HepG2 (cell line): Measurements from ENCODE around the gene DHRS13. TPM values are rescaled to one million over a fixed set of nuclear protein-coding genes. Genes with fewer than 3 reads are reported as not detected.

Source experiments
- ELF4 ChIP-seq: sonication (generic); formaldehyde crosslinking; IDR thresholded peaks from 2 replicates; pipeline ENCODE4 v1.5.0; 2020; ENCODE audit warnings: missing genetic modification reagents, mild to moderate bottlenecking, moderate library complexity, borderline replicate concordance
- GPN1 ChIP-seq: sonication (generic); formaldehyde crosslinking; IDR thresholded peaks from 2 replicates; pipeline ENCODE4 v1.5.1; 2020; ENCODE audit warnings: missing genetic modification reagents, borderline replicate concordance
- KAT2B ChIP-seq: fragments of 150-350 bp; IDR thresholded peaks from 2 replicates; pipeline ENCODE4 v1.6.1; 2014; ENCODE audit warnings: low read depth, low read length, borderline replicate concordance
- MIXL1 ChIP-seq: IDR thresholded peaks from 2 replicates; pipeline ENCODE4 v1.6.1; 2016
- RARG ChIP-seq: sonication (generic); formaldehyde crosslinking; IDR thresholded peaks from 2 replicates; pipeline ENCODE4 v1.4.0; 2020; ENCODE audit warnings: low read depth, mild to moderate bottlenecking, missing genetic modification reagents
- REL ChIP-seq: sonication (generic); formaldehyde crosslinking; conservative IDR thresholded peaks from 2 replicates; pipeline ENCODE4 v1.8.0; 2022; ENCODE audit warnings: mild to moderate bottlenecking, missing genetic modification reagents, moderate library complexity
- SALL1 ChIP-seq: sonication (generic); formaldehyde crosslinking; IDR thresholded peaks from 2 replicates; pipeline ENCODE4 v1.8.0; 2022; ENCODE audit warnings: mild to moderate bottlenecking, missing genetic modification reagents
- SP4 ChIP-seq: sonication (generic); formaldehyde crosslinking; IDR thresholded peaks from 2 replicates; pipeline ENCODE4 v1.8.1; 2023; ENCODE audit warnings: mild to moderate bottlenecking, missing genetic modification reagents
- SP5 ChIP-seq: IDR thresholded peaks from 2 replicates; pipeline ENCODE4 v1.6.1; 2016; ENCODE audit warnings: low read depth, borderline replicate concordance
- SRY ChIP-seq: sonication (generic); formaldehyde crosslinking; IDR thresholded peaks from 2 replicates; pipeline ENCODE4 v1.8.0; 2022; ENCODE audit warnings: mild to moderate bottlenecking, missing genetic modification reagents
- ZFX ChIP-seq: sonication (generic); formaldehyde crosslinking; IDR thresholded peaks from 2 replicates; pipeline ENCODE4 v1.4.0; 2020; ENCODE audit warnings: mild to moderate bottlenecking, low read depth, missing genetic modification reagents, moderate library complexity
- ZNF292 ChIP-seq: sonication (generic); formaldehyde crosslinking; IDR thresholded peaks from 2 replicates; pipeline ENCODE4 v1.8.1; 2022; ENCODE audit warnings: mild to moderate bottlenecking, low read depth, missing genetic modification reagents, borderline replicate concordance
- polyA plus RNA-seq, 8 experiments: library from polyadenylated mRNA; depleted of rRNA in 3 of 8; stranded (reverse) in 7 of 8; unstranded in 1 of 8; fragments of >200 nt; fragmentation: Illumina TruSeq in 4 of 8; extraction: Trizol in 4 of 8; gene quantifications; 2 replicates each; pipeline versions ENCODE4 v1.2.1 to v1.2.3, GENCODE V29; 2011 to 2016; ENCODE audit warnings: low read depth in 4 of 8, missing spikeins in 1 of 8, mixed read lengths in 1 of 8; ENCODE audit not compliant: insufficient read depth in 1 of 8
- total RNA-seq, 5 experiments: library from RNA; depleted of rRNA; stranded (reverse); fragments of >200 nt; fragmentation: Illumina TruSeq; extraction: Trizol; gene quantifications; 2 replicates each; pipeline ENCODE4 v1.2.3, GENCODE V29; 2016; ENCODE audit warnings: low read depth in 1 of 5
- TF ChIP-seq, protein P1 (sequence below): sonication (generic); formaldehyde crosslinking; IDR thresholded peaks from 2 replicates; pipeline ENCODE4 v1.4.0; 2020; ENCODE audit warnings: mild to moderate bottlenecking, missing genetic modification reagents, borderline replicate concordance
- TF ChIP-seq, protein P2 (sequence below): sonication (generic); formaldehyde crosslinking; IDR thresholded peaks from one replicate; pipeline ENCODE4 v1.5.1; 2020; ENCODE audit warnings: mild to moderate bottlenecking, missing genetic modification reagents; ENCODE audit errors: not compliant biosample characterization
- TF ChIP-seq, protein P3 (sequence below): sonication (generic); formaldehyde crosslinking; IDR thresholded peaks from 2 replicates; pipeline ENCODE4 v1.8.0; 2022; ENCODE audit warnings: mild to moderate bottlenecking, missing genetic modification reagents; ENCODE audit not compliant: insufficient replicate concordance
- TF ChIP-seq, protein P4 (sequence below): sonication (generic); formaldehyde crosslinking; conservative IDR thresholded peaks from 2 replicates; pipeline ENCODE4 v1.4.0; 2020; ENCODE audit warnings: missing genetic modification reagents

The DHRS13 gene
- total and polyA plus RNA-seq, 2 of the 13 experiments (the other 11 are each of a cell fraction or from before 2014, with no cell fraction given): 11.8 to 12.6 TPM

DNA sequence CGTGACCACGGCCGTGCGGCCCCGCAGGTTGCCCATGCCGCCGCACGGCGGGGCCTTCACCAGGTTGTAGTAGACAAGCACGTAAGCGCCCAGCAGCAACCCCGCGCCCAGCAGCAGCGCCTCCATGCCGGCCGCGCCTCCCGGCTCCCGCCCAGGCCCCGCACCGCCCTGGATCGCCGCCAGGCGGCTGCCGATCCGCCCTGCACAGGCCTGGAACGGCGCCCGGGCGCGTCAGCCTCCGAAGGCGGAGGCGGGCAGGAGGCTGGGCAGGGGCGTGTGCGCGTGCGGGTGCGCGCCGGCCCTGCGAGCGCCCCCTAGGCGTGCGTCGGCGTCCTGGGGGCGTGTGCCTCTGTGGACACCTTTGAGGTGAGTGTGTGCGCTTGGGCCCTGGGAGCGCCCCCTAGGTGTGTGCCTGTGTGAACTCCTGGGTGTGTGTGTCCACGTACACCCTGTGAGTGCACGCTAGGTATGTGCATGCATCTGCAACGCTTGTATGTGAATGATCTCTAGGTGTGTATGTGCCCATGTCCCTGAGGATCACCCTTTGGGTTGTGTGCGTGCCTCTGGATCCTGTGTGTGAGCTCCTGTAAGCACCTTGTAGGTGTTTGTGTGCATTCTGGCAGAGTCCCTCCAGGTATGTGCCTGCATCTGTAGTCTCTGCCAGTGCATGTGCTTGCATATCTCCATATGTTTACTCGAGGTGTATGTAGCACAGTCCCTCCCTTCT lies at the start of gene DHRS13 (continued):
- TF ChIP-seq, protein P1, sequence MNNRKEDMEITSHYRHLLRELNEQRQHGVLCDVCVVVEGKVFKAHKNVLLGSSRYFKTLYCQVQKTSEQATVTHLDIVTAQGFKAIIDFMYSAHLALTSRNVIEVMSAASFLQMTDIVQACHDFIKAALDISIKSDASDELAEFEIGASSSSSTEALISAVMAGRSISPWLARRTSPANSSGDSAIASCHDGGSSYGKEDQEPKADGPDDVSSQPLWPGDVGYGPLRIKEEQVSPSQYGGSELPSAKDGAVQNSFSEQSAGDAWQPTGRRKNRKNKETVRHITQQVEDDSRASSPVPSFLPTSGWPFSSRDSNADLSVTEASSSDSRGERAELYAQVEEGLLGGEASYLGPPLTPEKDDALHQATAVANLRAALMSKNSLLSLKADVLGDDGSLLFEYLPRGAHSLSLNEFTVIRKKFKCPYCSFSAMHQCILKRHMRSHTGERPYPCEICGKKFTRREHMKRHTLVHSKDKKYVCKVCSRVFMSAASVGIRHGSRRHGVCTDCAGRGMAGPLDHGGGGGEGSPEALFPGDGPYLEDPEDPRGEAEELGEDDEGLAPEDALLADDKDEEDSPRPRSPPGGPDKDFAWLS (CRISPR knock-in tag): 0 out of 2 replicates have a peak, but pooled peaks have one; percentile 74
- peak; percentile 96 for TF ChIP-seq ZFX (CRISPR knock-in tag)
- TF ChIP-seq MIXL1 (CRISPR knock-in tag): peak; percentile 83
- TF ChIP-seq GPN1 (CRISPR knock-in tag): no peak
- TF ChIP-seq, protein P2, sequence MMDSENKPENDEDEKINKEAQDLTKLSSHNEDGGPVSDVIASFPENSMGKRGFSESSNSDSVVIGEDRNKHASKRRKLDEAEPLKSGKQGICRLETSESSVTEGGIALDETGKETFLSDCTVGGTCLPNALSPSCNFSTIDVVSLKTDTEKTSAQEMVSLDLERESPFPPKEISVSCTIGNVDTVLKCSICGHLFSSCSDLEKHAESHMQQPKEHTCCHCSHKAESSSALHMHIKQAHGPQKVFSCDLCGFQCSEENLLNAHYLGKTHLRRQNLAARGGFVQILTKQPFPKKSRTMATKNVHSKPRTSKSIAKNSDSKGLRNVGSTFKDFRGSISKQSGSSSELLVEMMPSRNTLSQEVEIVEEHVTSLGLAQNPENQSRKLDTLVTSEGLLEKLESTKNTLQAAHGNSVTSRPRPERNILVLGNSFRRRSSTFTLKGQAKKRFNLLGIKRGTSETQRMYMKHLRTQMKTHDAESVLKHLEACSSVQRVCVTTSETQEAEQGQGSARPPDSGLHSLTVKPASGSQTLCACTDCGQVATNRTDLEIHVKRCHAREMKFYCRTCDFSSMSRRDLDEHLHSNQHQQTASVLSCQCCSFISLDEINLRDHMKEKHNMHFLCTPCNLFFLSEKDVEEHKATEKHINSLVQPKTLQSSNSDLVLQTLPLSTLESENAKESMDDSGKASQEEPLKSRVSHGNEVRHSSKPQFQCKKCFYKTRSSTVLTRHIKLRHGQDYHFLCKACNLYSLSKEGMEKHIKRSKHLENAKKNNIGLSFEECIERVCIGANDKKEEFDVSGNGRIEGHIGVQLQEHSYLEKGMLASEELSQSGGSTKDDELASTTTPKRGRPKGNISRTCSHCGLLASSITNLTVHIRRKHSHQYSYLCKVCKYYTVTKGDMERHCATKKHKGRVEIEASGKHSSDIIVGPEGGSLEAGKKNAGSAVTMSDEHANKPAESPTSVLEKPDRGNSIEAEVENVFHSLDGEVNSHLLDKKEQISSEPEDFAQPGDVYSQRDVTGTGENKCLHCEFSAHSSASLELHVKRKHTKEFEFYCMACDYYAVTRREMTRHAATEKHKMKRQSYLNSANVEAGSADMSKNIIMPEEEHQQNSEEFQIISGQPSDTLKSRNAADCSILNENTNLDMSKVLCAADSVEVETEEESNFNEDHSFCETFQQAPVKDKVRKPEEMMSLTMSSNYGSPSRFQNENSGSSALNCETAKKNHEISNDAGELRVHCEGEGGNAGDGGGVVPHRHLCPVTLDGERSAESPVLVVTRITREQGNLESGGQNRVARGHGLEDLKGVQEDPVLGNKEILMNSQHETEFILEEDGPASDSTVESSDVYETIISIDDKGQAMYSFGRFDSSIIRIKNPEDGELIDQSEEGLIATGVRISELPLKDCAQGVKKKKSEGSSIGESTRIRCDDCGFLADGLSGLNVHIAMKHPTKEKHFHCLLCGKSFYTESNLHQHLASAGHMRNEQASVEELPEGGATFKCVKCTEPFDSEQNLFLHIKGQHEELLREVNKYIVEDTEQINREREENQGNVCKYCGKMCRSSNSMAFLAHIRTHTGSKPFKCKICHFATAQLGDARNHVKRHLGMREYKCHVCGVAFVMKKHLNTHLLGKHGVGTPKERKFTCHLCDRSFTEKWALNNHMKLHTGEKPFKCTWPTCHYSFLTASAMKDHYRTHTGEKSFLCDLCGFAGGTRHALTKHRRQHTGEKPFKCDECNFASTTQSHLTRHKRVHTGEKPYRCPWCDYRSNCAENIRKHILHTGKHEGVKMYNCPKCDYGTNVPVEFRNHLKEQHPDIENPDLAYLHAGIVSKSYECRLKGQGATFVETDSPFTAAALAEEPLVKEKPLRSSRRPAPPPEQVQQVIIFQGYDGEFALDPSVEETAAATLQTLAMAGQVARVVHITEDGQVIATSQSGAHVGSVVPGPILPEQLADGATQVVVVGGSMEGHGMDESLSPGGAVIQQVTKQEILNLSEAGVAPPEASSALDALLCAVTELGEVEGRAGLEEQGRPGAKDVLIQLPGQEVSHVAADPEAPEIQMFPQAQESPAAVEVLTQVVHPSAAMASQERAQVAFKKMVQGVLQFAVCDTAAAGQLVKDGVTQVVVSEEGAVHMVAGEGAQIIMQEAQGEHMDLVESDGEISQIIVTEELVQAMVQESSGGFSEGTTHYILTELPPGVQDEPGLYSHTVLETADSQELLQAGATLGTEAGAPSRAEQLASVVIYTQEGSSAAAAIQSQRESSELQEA: no peak
- peak; percentile 74; the same call in 1 of the 2 replicates for TF ChIP-seq SRY
- no peak for TF ChIP-seq ZNF292 (CRISPR knock-in tag)
- TF ChIP-seq, protein P3, sequence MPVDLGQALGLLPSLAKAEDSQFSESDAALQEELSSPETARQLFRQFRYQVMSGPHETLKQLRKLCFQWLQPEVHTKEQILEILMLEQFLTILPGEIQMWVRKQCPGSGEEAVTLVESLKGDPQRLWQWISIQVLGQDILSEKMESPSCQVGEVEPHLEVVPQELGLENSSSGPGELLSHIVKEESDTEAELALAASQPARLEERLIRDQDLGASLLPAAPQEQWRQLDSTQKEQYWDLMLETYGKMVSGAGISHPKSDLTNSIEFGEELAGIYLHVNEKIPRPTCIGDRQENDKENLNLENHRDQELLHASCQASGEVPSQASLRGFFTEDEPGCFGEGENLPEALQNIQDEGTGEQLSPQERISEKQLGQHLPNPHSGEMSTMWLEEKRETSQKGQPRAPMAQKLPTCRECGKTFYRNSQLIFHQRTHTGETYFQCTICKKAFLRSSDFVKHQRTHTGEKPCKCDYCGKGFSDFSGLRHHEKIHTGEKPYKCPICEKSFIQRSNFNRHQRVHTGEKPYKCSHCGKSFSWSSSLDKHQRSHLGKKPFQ (CRISPR knock-in tag): peak; percentile 83
- TF ChIP-seq, protein P4, sequence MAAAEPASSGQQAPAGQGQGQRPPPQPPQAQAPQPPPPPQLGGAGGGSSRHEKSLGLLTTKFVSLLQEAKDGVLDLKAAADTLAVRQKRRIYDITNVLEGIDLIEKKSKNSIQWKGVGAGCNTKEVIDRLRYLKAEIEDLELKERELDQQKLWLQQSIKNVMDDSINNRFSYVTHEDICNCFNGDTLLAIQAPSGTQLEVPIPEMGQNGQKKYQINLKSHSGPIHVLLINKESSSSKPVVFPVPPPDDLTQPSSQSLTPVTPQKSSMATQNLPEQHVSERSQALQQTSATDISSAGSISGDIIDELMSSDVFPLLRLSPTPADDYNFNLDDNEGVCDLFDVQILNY (CRISPR knock-in tag): no peak; the same call in 1 of the 2 replicates
- peak; percentile 91 for TF ChIP-seq SALL1
- TF ChIP-seq SP4 (CRISPR knock-in tag): peak; percentile 86
- no peak for TF ChIP-seq ELF4 (CRISPR knock-in tag)
- no peak; the same call in 1 of the 2 replicates for TF ChIP-seq REL
- no peak for TF ChIP-seq RARG (CRISPR knock-in tag)
- peak; percentile 66; the same call in 1 of the 2 replicates for TF ChIP-seq SP5
- no peak for TF ChIP-seq KAT2B
